ENCODE data around the gene HPSE2. TPM values are rescaled to one million over a fixed set of nuclear protein-coding genes. Genes with fewer than 3 reads are reported as not detected.

Gene HPSE2
- total and polyA plus RNA-seq, 7 experiments from 2014 or later, result not detected

GRCh38 chr10:98478430-98479222, 757.0 kb downstream of the HPSE2 start:
- H3K4me3 ChIP-seq (ENCODE audit: low read length), result no peak overlapping the region
- no peaks in the 10 kb centered on the region for H3K9me3 Mint-ChIP-seq
- no peak for ATAC-seq
- H3K27ac Mint-ChIP-seq, result no peak overlapping the region
- no peak overlapping the region for H3K27ac ChIP-seq (ENCODE audit: low read depth, low read length)
- peaks cover 0 to 4% of the 10 kb centered on the region in 2 donors for H3K4me1 ChIP-seq (ENCODE audit: control insufficient read depth in 2 of 2, insufficient read depth in 2 of 2, low read length in 2 of 2)
- H3K27me3 ChIP-seq (ENCODE audit: control insufficient read depth in 2 of 2, insufficient read depth in 2 of 2, low read length in 2 of 2), result no peaks in the 10 kb centered on the region
- ChIA-PET CTCF (interaction anchor here (3.8 kb wide), 1 partner anchor 11 kb away, joined by 14 read pairs; no protein-coding TSS in a partner anchor), POLR2A (no interaction called here)
- no peaks in the 10 kb centered on the region for H3K9me3 ChIP-seq (ENCODE audit: control insufficient read depth in 2 of 3, low read length in 3 of 3)
- H3K4me1 Mint-ChIP-seq, result peaks cover 0 to 7% (median 0%) of the 10 kb centered on the region in 7 donors
- DNase-seq, result no peak
- no peaks in the 10 kb centered on the region for H3K36me3 ChIP-seq (ENCODE audit: control insufficient read depth in 2 of 3, insufficient read depth in 3 of 3, low read length in 3 of 3)
- H3K4me3 Mint-ChIP-seq, result no peak overlapping the region
- H3K36me3 Mint-ChIP-seq, result no peaks in the 10 kb centered on the region
- H3K27me3 Mint-ChIP-seq, result peaks cover 0 to 11% (median 0%) of the 10 kb centered on the region in 5 donors
- intact Hi-C loops (cut with micrococcal nuclease), result no loop called here

- intact Hi-C loops (cut with micrococcal nuclease), result no loop called here
- ATAC-seq (no peak), DNase-seq (no peak)
- no peaks in the 10 kb centered on the region for H3K36me3 ChIP-seq (ENCODE audit: control insufficient read depth in 2 of 3, insufficient read depth in 3 of 3, low read length in 3 of 3)
- Mint-ChIP-seq H3K27ac (no peak overlapping the region), H3K36me3 (no peaks in the 10 kb centered on the region), H3K4me1 (peaks cover 0 to 7% (median 0%) of the 10 kb centered on the region in 7 donors), H3K9me3 (no peaks in the 10 kb centered on the region), H3K27me3 (peaks cover 0 to 11% (median 0%) of the 10 kb centered on the region in 5 donors), H3K4me3 (no peak overlapping the region)
- POLR2A ChIA-PET, result no interaction called here
- no peaks in the 10 kb centered on the region for H3K27me3 ChIP-seq (ENCODE audit: control insufficient read depth in 2 of 2, insufficient read depth in 2 of 2, low read length in 2 of 2)
- CTCF ChIA-PET, result interaction anchor here (3.8 kb wide), 1 partner anchor 10 kb away, joined by 14 read pairs; no protein-coding TSS in a partner anchor
- no peaks in the 10 kb centered on the region for H3K9me3 ChIP-seq (ENCODE audit: control insufficient read depth in 2 of 3, low read length in 3 of 3)
- H3K4me3 ChIP-seq (ENCODE audit: low read length), result no peak overlapping the region
- H3K27ac ChIP-seq (ENCODE audit: low read depth, low read length), result no peak overlapping the region
- peaks cover 0 to 4% of the 10 kb centered on the region in 2 donors for H3K4me1 ChIP-seq (ENCODE audit: control insufficient read depth in 2 of 2, insufficient read depth in 2 of 2, low read length in 2 of 2)
Observed at GRCh38 chr10:98477861-98478260, 757.8 kb downstream of the HPSE2 start.

GRCh38 chr10:98474628-98475027, 761.0 kb downstream of the HPSE2 start:
- ChIA-PET POLR2A (no interaction called here), CTCF (interaction anchor here (0.6 kb wide), 1 partner anchor 769 kb away, joined by 3 read pairs; no protein-coding TSS in a partner anchor)

GRCh38 chr10:98472196-98472595, 763.5 kb downstream of the HPSE2 start:
- H3K4me1 ChIP-seq (ENCODE audit: control insufficient read depth in 2 of 2, insufficient read depth in 2 of 2, low read length in 2 of 2), result no peaks in the 10 kb centered on the region
- H3K9me3 Mint-ChIP-seq, result peaks cover 0 to 2% (median 0%) of the 10 kb centered on the region in 11 donors
- H3K27me3 Mint-ChIP-seq, result peaks cover 0 to 31% (median 5%) of the 10 kb centered on the region in 5 donors
- H3K27ac Mint-ChIP-seq, result no peak overlapping the region
- POLR2A ChIA-PET, result no interaction called here
- intact Hi-C loops (cut with micrococcal nuclease), result no loop called here
- H3K27ac ChIP-seq (ENCODE audit: low read depth, low read length), result no peak overlapping the region
- no peak overlapping the region for H3K4me3 Mint-ChIP-seq
- no peak for ATAC-seq
- no peaks in the 10 kb centered on the region for H3K9me3 ChIP-seq (ENCODE audit: control insufficient read depth in 2 of 3, low read length in 3 of 3)
- peaks cover 0 to 15% (median 6%) of the 10 kb centered on the region in 7 donors for H3K4me1 Mint-ChIP-seq
- no peak for DNase-seq
- H3K27me3 ChIP-seq (ENCODE audit: control insufficient read depth in 2 of 2, insufficient read depth in 2 of 2, low read length in 2 of 2), result no peaks in the 10 kb centered on the region
- no peak overlapping the region for H3K4me3 ChIP-seq (ENCODE audit: low read length)
- CTCF ChIA-PET, result interaction anchor here (1.1 kb wide), 1 partner anchor 775 kb away, joined by 3 read pairs; no protein-coding TSS in a partner anchor
- no peaks in the 10 kb centered on the region for H3K36me3 ChIP-seq (ENCODE audit: control insufficient read depth in 2 of 3, insufficient read depth in 3 of 3, low read length in 3 of 3)
- H3K36me3 Mint-ChIP-seq, result no peaks in the 10 kb centered on the region

More at GRCh38 chr10:98474628-98475027, 761.0 kb downstream of the HPSE2 start:
- Mint-ChIP-seq H3K36me3 (no peaks in the 10 kb centered on the region), H3K27ac (no peak overlapping the region), H3K9me3 (no peaks in the 10 kb centered on the region), H3K4me1 (peaks cover 0 to 3% (median 0%) of the 10 kb centered on the region in 7 donors), H3K4me3 (no peak overlapping the region), H3K27me3 (peaks cover 0 to 16% (median 5%) of the 10 kb centered on the region in 5 donors)
- ATAC-seq, result no peak
- Histone ChIP-seq H3K27me3 (ENCODE audit: control insufficient read depth in 2 of 2, insufficient read depth in 2 of 2, low read length in 2 of 2) (no peaks in the 10 kb centered on the region), H3K27ac (ENCODE audit: low read depth, low read length) (no peak overlapping the region), H3K9me3 (ENCODE audit: control insufficient read depth in 2 of 3, low read length in 3 of 3) (no peaks in the 10 kb centered on the region), H3K4me1 (ENCODE audit: control insufficient read depth in 2 of 2, insufficient read depth in 2 of 2, low read length in 2 of 2) (no peaks in the 10 kb centered on the region), H3K4me3 (ENCODE audit: low read length) (no peak overlapping the region), H3K36me3 (ENCODE audit: control insufficient read depth in 2 of 3, insufficient read depth in 3 of 3, low read length in 3 of 3) (no peaks in the 10 kb centered on the region)
- DNase-seq, result no peak
- intact Hi-C loops (cut with micrococcal nuclease), result no loop called here

- Mint-ChIP-seq H3K4me1 (peaks cover 0 to 15% (median 6%) of the 10 kb centered on the region in 7 donors), H3K9me3 (peaks cover 0 to 2% (median 0%) of the 10 kb centered on the region in 11 donors), H3K27ac (no peak overlapping the region), H3K36me3 (no peaks in the 10 kb centered on the region), H3K4me3 (no peak overlapping the region), H3K27me3 (peaks cover 0 to 34% (median 5%) of the 10 kb centered on the region in 5 donors)
- intact Hi-C loops (cut with micrococcal nuclease), result no loop called here
- Histone ChIP-seq H3K9me3 (ENCODE audit: control insufficient read depth in 2 of 3, low read length in 3 of 3) (no peaks in the 10 kb centered on the region), H3K36me3 (ENCODE audit: control insufficient read depth in 2 of 3, insufficient read depth in 3 of 3, low read length in 3 of 3) (no peaks in the 10 kb centered on the region), H3K27me3 (ENCODE audit: control insufficient read depth in 2 of 2, insufficient read depth in 2 of 2, low read length in 2 of 2) (no peaks in the 10 kb centered on the region), H3K27ac (ENCODE audit: low read depth, low read length) (no peak overlapping the region), H3K4me1 (ENCODE audit: control insufficient read depth in 2 of 2, insufficient read depth in 2 of 2, low read length in 2 of 2) (no peaks in the 10 kb centered on the region), H3K4me3 (ENCODE audit: low read length) (no peak overlapping the region)
- ChIA-PET CTCF (interaction anchor here (1.0 kb wide), 1 partner anchor 45 kb away, joined by 3 read pairs; no protein-coding TSS in a partner anchor), POLR2A (no interaction called here)
- ATAC-seq (no peak), DNase-seq (no peak)
Observed at GRCh38 chr10:98470850-98471249, 764.8 kb downstream of the HPSE2 start.

GRCh38 chr10:98469001-98469931, 766.4 kb downstream of the HPSE2 start:
- ChIA-PET CTCF (interaction anchor here (0.6 to 3.8 kb wide), 4 partner anchors 10 to 778 kb away, joined by 3 to 32 read pairs (median 8); no protein-coding TSS in a partner anchor), POLR2A (no interaction called here)
- ATAC-seq, result no peak
- no peak overlapping the region for H3K27ac ChIP-seq (ENCODE audit: low read depth, low read length)
- Mint-ChIP-seq H3K4me3 (peak overlapping the region in 6 of 10 donors; percentile 5 to 98 (median 88)), H3K27ac (no peak overlapping the region), H3K9me3 (peaks cover 0 to 2% (median 0%) of the 10 kb centered on the region in 11 donors), H3K36me3 (no peaks in the 10 kb centered on the region), H3K4me1 (peaks cover 0 to 13% (median 6%) of the 10 kb centered on the region in 7 donors), H3K27me3 (peaks cover 0 to 34% (median 5%) of the 10 kb centered on the region in 5 donors)
- H3K4me3 ChIP-seq (ENCODE audit: low read length), result no peak overlapping the region
- H3K27me3 ChIP-seq (ENCODE audit: control insufficient read depth in 2 of 2, insufficient read depth in 2 of 2, low read length in 2 of 2), result no peaks in the 10 kb centered on the region
- no peaks in the 10 kb centered on the region for H3K9me3 ChIP-seq (ENCODE audit: control insufficient read depth in 2 of 3, low read length in 3 of 3)
- H3K4me1 ChIP-seq (ENCODE audit: control insufficient read depth in 2 of 2, insufficient read depth in 2 of 2, low read length in 2 of 2), result no peaks in the 10 kb centered on the region
- no peak for DNase-seq
- H3K36me3 ChIP-seq (ENCODE audit: control insufficient read depth in 2 of 3, insufficient read depth in 3 of 3, low read length in 3 of 3), result no peaks in the 10 kb centered on the region
- intact Hi-C loops (cut with micrococcal nuclease), result loop anchor here in 1 of 2 donors (5.0 kb wide), 2 partner anchors 963 to 1578 kb away; partner anchors contain the start of gene GOT1
